Esophagus muscularis mucosa (tissue), 4 donors: ENCODE measurements around the gene ORMDL3. TPM values are rescaled to one million over a fixed set of nuclear protein-coding genes. Genes with fewer than 3 reads are reported as not detected.
"Not testable (repeated sequence)": the region's sequence is repeated elsewhere in the genome, so short reads cannot be mapped to it uniquely, and the experiment has no call there.

ENCODE experiments used
- DNase-seq: peaks from one replicate; pipeline ENCODE4 v3.0.0-alpha.2; 2017; ENCODE audit errors: extremely low spot score
- H3K27ac ChIP-seq, 4 donors: fragments of 200-600 bp; sonication (generic); replicated peaks in 1 of 4; 1 replicate in 3 of 4; 2 replicates in 1 of 4; pipeline ENCODE4 v1.5.1; 2016 to 2019; ENCODE audit warnings: mild to moderate bottlenecking in 1 of 4
- H3K27me3 ChIP-seq, 4 donors: fragments of 200-600 bp; sonication (generic); one replicate each; pipeline versions ENCODE4 v1.5.1 to v1.6.0; 2016 to 2019
- H3K36me3 ChIP-seq, 4 donors: fragments of 200-600 bp; sonication (generic); one replicate each; pipeline ENCODE4 v1.5.1; 2016 to 2019
- H3K4me1 ChIP-seq, 4 donors: fragments of 200-600 bp; sonication (generic); one replicate each; pipeline ENCODE4 v1.5.1; 2016 to 2019
- H3K4me3 ChIP-seq, 4 donors: fragments of 200-600 bp; sonication (generic); 1 replicate in 2 of 4; 2 replicates in 2 of 4; pipeline ENCODE4 v1.5.1; 2016 to 2019; ENCODE audit warnings: mild to moderate bottlenecking in 4 of 4, moderate library complexity in 1 of 4
- H3K9me3 ChIP-seq, 4 donors: fragments of 200-600 bp; sonication (generic); 1 replicate in 3 of 4; 2 replicates in 1 of 4; pipeline ENCODE4 v1.5.1; 2016 to 2019
- EP300 ChIP-seq: sonication (generic); formaldehyde crosslinking; IDR thresholded peaks from one replicate; pipeline ENCODE4 v1.6.1; 2017; ENCODE audit warnings: antibody characterized with exemption
- POLR2A ChIP-seq: fragments of 450-650 bp; IDR thresholded peaks from one replicate; pipeline ENCODE4 v1.6.1; 2017; ENCODE audit warnings: antibody characterized with exemption, moderate library complexity, mild to moderate bottlenecking, low read depth
- POLR2AphosphoS5 ChIP-seq, 2 donors: sonication (generic); formaldehyde crosslinking; IDR thresholded peaks; one replicate each; pipeline ENCODE4 v1.6.1; 2017; ENCODE audit warnings: antibody characterized with exemption in 2 of 2
- WGBS: methylation state at CpG from one replicate; pipeline ENCODE4 v1.1.5; 2018; 5-methylcytosine and 5-hydroxymethylcytosine counted together
- intact Hi-C: fragments of 100-400 bp; cut with DNase I; formaldehyde crosslinking; loops from one replicate; pipeline ENCODE4 v1.15.1; 2023
- total RNA-seq, 4 donors: library from RNA; depleted of rRNA; stranded (reverse); fragments of >200 nt; gene quantifications; one replicate each; pipeline versions ENCODE4 v1.1.0 to v1.2.1, GENCODE V29; 2016
- TF ChIP-seq, protein P1 (sequence below), 3 experiments: fragments of 200-600 bp in 2 of 3; fragments of 450-650 bp in 1 of 3; sonication (generic) in 2 of 3; IDR thresholded peaks; one replicate each; pipeline ENCODE4 v1.5.1; 2017 to 2019; ENCODE audit warnings: antibody characterized with exemption in 3 of 3, mild to moderate bottlenecking in 2 of 3, moderate library complexity in 1 of 3

Gene ORMDL3
- total RNA-seq, 4 donors from 2014 or later = 33.2 to 68.6 (median 45.9) TPM

DNA sequence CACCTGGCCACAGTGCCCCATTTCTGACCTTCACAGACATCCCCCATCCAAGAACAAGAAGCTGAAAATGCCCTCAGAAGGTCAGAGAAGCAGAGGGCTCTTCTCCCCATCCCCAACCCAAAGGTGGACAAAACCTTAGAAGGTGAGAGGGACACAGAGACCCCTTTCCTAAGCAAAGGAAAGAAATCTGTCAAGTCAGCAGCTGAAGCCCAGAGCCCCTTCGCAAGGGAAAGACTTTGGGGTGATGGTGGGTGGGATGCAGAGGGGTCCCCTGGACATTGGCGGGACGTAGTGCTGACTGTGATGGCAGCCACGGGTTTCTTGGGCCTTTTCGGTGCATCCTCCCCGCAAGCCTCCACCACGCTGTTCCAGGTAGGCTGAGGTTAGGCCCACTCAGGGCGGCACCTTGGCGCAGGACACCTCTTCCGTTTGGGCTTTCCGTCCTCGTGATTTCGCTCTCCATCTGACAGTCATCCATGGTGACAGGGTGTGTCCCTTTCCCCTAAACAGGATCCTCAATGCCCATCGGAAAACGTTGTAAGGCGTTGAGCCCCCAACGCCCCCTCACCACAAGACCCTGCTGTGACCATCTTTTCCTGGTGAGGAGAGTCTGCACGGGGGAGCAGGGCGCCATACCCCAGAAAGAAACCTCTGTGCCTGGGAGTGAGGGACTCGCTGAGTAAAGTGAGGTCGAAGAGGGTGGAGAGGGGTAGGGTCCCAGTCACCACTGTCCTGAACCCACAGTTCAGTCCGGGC, 24.7 kb upstream of the ORMDL3 start:
- Histone ChIP-seq H3K36me3 (no peaks in the 10 kb centered on the region), H3K27me3 (no peaks in the 10 kb centered on the region), H3K4me3 (peak overlapping the region; percentile 47 to 57 (median 48)), H3K9me3 (no peaks in the 10 kb centered on the region), H3K4me1 (peaks cover 14 to 16% (median 15%) of the 10 kb centered on the region in 4 donors), H3K27ac (peak overlapping the region; percentile 56 to 63 (median 60))
- intact Hi-C loops = loop anchor here (10.0 kb wide), 1 partner anchor 197 kb away; no protein-coding TSS in a partner anchor
- TF ChIP-seq, protein P1, sequence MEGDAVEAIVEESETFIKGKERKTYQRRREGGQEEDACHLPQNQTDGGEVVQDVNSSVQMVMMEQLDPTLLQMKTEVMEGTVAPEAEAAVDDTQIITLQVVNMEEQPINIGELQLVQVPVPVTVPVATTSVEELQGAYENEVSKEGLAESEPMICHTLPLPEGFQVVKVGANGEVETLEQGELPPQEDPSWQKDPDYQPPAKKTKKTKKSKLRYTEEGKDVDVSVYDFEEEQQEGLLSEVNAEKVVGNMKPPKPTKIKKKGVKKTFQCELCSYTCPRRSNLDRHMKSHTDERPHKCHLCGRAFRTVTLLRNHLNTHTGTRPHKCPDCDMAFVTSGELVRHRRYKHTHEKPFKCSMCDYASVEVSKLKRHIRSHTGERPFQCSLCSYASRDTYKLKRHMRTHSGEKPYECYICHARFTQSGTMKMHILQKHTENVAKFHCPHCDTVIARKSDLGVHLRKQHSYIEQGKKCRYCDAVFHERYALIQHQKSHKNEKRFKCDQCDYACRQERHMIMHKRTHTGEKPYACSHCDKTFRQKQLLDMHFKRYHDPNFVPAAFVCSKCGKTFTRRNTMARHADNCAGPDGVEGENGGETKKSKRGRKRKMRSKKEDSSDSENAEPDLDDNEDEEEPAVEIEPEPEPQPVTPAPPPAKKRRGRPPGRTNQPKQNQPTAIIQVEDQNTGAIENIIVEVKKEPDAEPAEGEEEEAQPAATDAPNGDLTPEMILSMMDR (IDR thresholded peaks at IDR 0.05) = no peak
- TF ChIP-seq POLR2AphosphoS5 (IDR thresholded peaks at IDR 0.05) = no peak
- no peak for TF ChIP-seq EP300
- no peak for TF ChIP-seq POLR2A
- no peak for DNase-seq
- 79% methylated on average over 17 of the region's 22 CpGs for WGBS

DNA sequence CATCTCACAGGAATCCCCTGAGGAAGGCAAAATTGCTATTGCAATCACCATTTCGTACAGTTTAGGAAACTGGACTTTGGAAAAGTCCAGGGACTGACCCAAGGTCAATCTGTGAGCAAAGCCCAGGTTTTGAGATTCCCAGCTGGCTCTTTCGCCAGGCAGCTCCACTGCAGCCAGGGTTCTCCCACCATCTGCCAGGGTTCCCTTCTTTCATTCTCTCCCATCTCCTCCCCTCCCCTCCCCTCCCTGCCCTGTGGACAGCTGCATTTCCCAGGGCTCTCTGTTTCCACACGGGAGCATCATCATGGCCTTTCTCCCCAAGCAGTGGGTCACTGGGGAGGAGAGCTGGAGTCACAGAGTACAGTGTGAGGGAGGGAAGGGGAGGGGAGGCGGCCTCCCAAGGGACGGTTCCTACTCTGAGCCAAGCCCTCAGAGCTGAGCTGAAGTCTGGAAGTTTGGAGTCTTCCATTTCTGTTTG, 23.5 kb upstream of the ORMDL3 start:
- H3K27me3 ChIP-seq = no peaks in the 10 kb centered on the region
- H3K27ac ChIP-seq = no peak overlapping the region
- TF ChIP-seq POLR2A (no peak), EP300 (no peak), POLR2AphosphoS5 (IDR thresholded peaks at IDR 0.05) (no peak)
- TF ChIP-seq, protein P1 (IDR thresholded peaks at IDR 0.05) = no peak
- no peak overlapping the region for H3K4me3 ChIP-seq
- H3K9me3 ChIP-seq = no peaks in the 10 kb centered on the region
- intact Hi-C loops = loop anchor here (10.0 kb wide), 1 partner anchor 196 kb away; no protein-coding TSS in a partner anchor
- H3K4me1 ChIP-seq = peaks cover 14 to 16% (median 15%) of the 10 kb centered on the region in 4 donors
- H3K36me3 ChIP-seq = no peaks in the 10 kb centered on the region
- DNase-seq = no peak
- WGBS = 57% methylated on average over 5 of the region's 5 CpGs

DNA sequence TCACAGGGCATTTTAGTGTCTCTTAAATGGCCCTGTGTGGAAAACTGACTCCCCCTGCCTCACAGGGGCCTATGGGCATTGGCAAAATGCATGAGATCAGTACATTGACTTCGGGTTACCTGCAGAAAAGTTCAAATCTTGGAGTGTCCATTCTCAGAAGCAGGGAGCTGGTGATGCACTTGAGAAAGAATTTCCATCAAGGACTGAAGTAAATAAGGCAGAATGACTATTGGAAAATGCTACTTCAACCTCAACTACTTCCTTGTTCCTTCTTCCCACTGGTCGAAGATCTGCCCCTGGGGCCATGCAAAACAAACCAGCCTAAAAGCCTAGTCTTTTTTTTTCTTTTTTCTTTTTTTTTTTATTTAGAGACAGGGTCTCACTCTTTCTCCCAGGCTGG, 21.6 kb upstream of the ORMDL3 start:
- TF ChIP-seq POLR2A (no peak), EP300 (no peak), POLR2AphosphoS5 (IDR thresholded peaks at IDR 0.05) (no peak)
- TF ChIP-seq, protein P1 (IDR thresholded peaks at IDR 0.05) = no peak
- Histone ChIP-seq H3K36me3 (no peaks in the 10 kb centered on the region), H3K4me1 (peaks cover 14 to 16% (median 15%) of the 10 kb centered on the region in 4 donors), H3K27ac (no peak overlapping the region), H3K9me3 (no peaks in the 10 kb centered on the region), H3K27me3 (peaks cover 0 to 13% (median 0%) of the 10 kb centered on the region in 4 donors), H3K4me3 (no peak overlapping the region)
- 61% methylated on average over 2 of the region's 2 CpGs for WGBS
- no peak for DNase-seq
- intact Hi-C loops = no loop called here

DNA sequence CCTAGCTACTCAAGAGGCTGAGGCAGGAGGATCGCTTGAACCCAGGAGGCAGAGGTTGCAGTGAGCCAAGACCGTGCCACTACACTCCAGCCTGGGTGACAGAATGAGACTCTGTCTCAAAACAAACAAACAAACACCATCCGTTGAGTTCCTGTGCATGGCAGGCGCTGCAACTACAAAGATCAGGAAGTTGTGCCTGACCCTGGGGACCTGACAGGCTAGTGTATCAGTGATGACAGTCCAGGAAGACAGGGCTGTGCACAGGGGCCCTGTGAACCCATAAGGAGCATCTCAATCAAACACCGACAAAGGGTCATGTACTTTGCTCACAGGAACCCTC, 21.1 kb upstream of the ORMDL3 start:
- intact Hi-C loops, DNase-seq, H3K27ac ChIP-seq, H3K4me3 ChIP-seq, H3K36me3 ChIP-seq, H3K9me3 ChIP-seq: not testable (repeated sequence)
- WGBS = 68% methylated on average over 5 of the region's 5 CpGs
- H3K4me1 ChIP-seq = peaks cover 10 to 14% (median 13%) of the 10 kb centered on the region in 4 donors
- H3K27me3 ChIP-seq = peaks cover 0 to 19% (median 0%) of the 10 kb centered on the region in 4 donors

DNA sequence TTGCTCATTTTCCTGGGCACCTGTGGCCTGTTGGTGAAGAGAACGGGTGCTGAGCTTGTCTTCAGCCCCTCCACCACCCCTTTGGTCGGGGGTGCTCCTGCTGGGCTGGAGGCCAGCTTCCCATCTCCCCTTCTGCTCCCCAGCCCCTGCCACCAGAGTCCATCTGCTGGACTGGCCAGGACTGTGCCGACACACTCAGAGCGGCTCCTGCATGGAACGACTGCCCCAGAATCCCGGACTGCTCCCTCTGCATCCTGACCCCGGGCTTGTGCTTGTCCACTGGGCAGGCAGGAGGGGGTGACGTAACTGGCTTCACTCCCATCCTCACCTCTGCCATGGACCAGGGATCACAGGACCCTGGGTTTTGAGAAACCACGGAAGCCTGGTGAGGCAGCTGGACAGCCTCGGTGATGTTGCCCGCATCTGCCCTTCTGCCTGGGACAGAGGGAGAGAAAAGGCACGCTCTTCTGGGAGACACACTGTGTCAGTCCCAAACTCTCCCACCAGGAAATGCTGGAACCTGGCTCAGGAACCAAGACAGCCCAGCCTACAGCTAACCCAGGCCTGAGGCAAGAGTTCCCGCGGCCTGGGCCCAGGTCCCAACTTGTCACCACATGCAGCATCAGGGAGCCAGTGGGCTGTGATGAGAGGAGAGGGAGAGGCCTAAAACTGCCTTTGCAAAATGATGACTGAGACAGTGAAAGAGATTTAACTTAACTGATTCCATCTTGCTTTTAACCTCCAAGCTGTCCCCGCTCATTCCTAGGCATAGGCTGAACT, 19.3 kb upstream of the ORMDL3 start:
- 87% methylated on average over 5 of the region's 15 CpGs for WGBS
- Histone ChIP-seq H3K4me3 (no peak overlapping the region), H3K4me1 (peaks cover 0 to 7% (median under 1%) of the 10 kb centered on the region in 4 donors), H3K27me3 (peaks cover 0 to 25% (median 0%) of the 10 kb centered on the region in 4 donors), H3K9me3 (no peaks in the 10 kb centered on the region), H3K27ac (no peak overlapping the region), H3K36me3 (no peaks in the 10 kb centered on the region)
- intact Hi-C loops = no loop called here
- TF ChIP-seq POLR2A (no peak), EP300 (no peak), POLR2AphosphoS5 (IDR thresholded peaks at IDR 0.05) (no peak)
- TF ChIP-seq, protein P1 (IDR thresholded peaks at IDR 0.05) = no peak
- no peak for DNase-seq
